GM12873 (cell line): ENCODE results near the gene ARHGAP15.

Experiments used
- TF ChIP-seq, protein P1 (sequence below): IDR thresholded peaks from 2 replicates; pipeline ENCODE4 v1.5.1; 2012; ENCODE audit warnings: low read depth, mild to moderate bottlenecking, moderate library complexity, low read length, control low read depth; ENCODE audit not compliant: insufficient read depth; ENCODE audit errors: missing control alignments

Gene ARHGAP15

DNA sequence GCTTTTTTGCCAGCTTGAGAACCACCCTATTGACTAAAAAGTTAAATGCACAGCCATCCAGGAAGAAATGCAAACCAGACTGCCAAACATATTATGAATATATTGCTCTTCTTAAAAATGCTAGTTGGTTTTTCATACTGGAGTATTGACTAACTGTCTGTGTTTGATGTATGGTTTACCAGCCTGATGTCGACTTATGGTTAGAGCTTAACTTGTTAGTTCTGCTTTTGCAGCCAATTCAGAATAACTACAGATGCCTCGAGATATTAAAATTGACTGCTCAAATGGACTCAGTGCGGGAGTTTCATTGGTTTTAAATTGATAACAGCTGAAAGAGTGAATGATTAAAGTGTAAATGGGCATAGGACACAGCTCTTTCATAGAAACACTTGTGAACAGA, 369.8 kb downstream of the ARHGAP15 start:
- TF ChIP-seq, protein P1, sequence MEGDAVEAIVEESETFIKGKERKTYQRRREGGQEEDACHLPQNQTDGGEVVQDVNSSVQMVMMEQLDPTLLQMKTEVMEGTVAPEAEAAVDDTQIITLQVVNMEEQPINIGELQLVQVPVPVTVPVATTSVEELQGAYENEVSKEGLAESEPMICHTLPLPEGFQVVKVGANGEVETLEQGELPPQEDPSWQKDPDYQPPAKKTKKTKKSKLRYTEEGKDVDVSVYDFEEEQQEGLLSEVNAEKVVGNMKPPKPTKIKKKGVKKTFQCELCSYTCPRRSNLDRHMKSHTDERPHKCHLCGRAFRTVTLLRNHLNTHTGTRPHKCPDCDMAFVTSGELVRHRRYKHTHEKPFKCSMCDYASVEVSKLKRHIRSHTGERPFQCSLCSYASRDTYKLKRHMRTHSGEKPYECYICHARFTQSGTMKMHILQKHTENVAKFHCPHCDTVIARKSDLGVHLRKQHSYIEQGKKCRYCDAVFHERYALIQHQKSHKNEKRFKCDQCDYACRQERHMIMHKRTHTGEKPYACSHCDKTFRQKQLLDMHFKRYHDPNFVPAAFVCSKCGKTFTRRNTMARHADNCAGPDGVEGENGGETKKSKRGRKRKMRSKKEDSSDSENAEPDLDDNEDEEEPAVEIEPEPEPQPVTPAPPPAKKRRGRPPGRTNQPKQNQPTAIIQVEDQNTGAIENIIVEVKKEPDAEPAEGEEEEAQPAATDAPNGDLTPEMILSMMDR, result no peak

DNA sequence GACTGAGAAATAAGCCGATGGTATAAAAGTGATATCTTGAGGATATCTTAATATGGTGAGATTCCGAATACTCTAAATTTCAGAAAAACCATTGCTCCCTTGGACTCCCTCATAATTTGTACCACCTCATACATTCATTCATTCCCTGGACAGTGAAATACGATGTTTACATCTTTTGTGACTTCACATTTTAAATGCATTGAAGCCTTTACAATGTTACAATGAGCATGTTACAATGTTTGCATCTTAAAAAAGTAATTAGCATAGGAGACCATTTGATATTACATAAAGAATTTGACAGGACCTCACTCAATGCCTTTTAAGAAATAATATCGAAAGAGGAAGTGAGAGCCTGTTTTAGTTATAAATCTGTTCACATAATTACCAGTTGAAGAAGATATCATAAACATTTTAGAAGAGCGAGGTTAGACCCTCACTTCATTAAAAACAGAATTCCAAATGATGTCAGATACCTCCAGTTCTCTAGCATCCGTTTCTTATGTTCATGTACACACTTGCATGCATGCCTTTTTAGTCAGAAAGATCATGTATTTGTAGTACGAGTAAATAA, 372.0 kb downstream of the ARHGAP15 start:
- TF ChIP-seq, protein P1, result no peak

GRCh38 chr2:143503280-143503679, 374.1 kb downstream of the ARHGAP15 start:
- TF ChIP-seq, protein P1, result no peak

DNA sequence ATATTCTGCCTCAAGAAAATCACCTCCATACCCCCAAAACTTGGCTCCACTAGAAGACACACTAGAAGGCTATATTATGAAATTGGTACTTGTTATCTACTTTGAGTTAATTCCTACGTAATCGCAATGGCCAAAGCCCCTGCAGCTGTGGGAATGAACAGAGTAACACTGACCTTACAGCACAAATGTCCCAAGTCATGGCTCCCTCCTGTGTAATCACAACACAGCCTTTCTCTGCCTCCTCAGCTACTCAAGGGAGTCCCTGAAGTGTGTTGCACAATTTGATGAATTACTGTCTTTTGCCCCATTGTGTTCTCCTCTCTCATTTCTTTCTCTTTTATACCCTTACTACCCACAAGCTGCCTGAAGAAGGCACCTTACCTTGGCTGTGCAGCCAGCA, 375.2 kb downstream of the ARHGAP15 start:
- TF ChIP-seq, protein P1, result no peak

- TF ChIP-seq, protein P1, result no peak
Measured at GRCh38 chr2:143505542-143505941, 376.3 kb downstream of the ARHGAP15 start.

DNA sequence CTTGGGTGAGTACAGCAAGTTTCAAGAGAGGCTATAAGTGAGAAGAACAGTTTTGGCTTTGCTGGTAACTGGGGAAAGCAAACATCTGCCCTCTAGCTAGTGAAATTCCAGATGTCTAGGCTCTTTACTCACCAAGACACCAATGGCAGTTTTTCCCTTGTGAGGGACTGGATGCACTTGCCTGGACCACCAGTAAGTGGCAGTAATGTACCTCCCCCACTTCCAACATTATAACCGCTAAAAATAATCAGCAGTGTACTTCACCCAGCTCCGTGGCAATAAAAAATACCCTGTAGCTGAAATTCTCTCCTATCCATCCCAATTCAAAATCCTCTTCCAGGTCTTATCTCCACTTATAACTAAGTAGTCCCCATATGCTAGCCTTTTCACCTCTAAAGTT, 383.9 kb downstream of the ARHGAP15 start:
- TF ChIP-seq, protein P1, result peak; percentile 76

DNA sequence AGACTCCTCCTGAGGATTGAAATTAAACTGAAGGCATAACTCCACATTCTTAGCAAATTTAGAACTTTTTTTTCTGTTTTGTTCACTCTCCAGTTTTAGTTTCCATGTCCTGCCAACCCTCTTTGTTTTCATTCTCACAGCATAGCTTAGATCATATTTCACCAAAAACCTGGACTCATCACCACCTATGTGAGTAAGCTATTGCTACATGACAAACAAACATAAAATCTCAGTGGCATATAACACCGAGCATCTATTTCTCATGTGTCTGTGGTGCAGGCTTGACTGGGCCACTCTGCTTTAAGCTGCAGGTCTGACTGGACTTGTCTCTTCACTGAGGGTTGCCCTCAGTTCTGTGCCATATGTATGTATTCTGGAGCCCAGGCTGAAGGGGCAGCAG, 385.2 kb downstream of the ARHGAP15 start:
- TF ChIP-seq, protein P1, result no peak

DNA sequence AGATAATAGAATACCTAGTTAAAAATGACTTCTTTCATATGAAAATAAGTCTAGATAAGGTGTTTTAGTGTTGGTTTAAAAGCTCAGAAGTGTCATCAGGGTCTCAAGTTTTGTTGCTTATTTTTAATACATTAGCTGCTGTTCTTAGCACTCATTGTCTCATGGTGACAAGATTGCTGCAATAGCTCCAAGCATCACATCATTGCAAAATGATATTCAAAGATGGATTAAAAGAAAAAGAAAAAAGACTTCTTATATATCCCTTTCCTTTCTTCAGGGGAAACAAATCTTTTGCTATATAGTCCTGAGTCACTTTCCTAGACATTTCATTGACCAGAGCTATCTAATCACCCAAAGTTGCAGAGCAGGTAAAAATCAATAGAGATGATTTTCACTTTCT, 386.1 kb downstream of the ARHGAP15 start:
- TF ChIP-seq, protein P1, result no peak
